ENCODE measurements around the gene ORMDL1.

GRCh38 chr2:189726849-189727248 lies 57.3 kb downstream of the ORMDL1 start:
- TF ChIP-seq CTCF (IDR thresholded peaks at IDR 0.05): no peak
- no peak for TF ChIP-seq CREB1 (CRISPR knock-in tag; IDR thresholded peaks at IDR 0.05)
- no peak for TF ChIP-seq ZNF138 (CRISPR knock-in tag; conservative IDR thresholded peaks at IDR 0.05)
- no peak for TF ChIP-seq STAT6 (CRISPR knock-in tag; conservative IDR thresholded peaks at IDR 0.05; ENCODE audit: low read depth)
- no peak for TF ChIP-seq ETV6 (CRISPR knock-in tag; IDR thresholded peaks at IDR 0.05)
- no peak for TF ChIP-seq E2F1 (CRISPR knock-in tag; IDR thresholded peaks at IDR 0.05)
- TF ChIP-seq SMAD3 (CRISPR knock-in tag; IDR thresholded peaks at IDR 0.05; ENCODE audit: borderline replicate concordance): no peak
- TF ChIP-seq, protein P1, sequence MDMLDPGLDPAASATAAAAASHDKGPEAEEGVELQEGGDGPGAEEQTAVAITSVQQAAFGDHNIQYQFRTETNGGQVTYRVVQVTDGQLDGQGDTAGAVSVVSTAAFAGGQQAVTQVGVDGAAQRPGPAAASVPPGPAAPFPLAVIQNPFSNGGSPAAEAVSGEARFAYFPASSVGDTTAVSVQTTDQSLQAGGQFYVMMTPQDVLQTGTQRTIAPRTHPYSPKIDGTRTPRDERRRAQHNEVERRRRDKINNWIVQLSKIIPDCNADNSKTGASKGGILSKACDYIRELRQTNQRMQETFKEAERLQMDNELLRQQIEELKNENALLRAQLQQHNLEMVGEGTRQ (CRISPR knock-in tag; IDR thresholded peaks at IDR 0.05): no peak
- TF ChIP-seq MYBL2 (CRISPR knock-in tag; IDR thresholded peaks at IDR 0.05): no peak
- TF ChIP-seq PRRX2 (CRISPR knock-in tag; IDR thresholded peaks at IDR 0.05): no peak

Data from WTC11 (cell line).